Smooth muscle cell (in vitro differentiated cells): Measurements from ENCODE around the gene HDAC6. TPM values are rescaled to one million over a fixed set of nuclear protein-coding genes. Genes with fewer than 3 reads are reported as not detected.
A peak's percentile ranks its signal among the peaks of the same experiment; 100 is the strongest.

Experiments
- DNase-seq: peaks from one replicate; lab custom pipeline; 2025; ENCODE audit not compliant: unreplicated experiment; lab: John Stamatoyannopoulos, UW
- H2AFZ ChIP-seq: fragments of 200-600 bp; sonication (generic); 2 replicates; pipeline ENCODE4 v1.6.0; 2016; ENCODE audit warnings: antibody characterized with exemption, low read depth, mild to moderate bottlenecking
- H3F3A ChIP-seq: fragments of 200-600 bp; sonication (generic); 2 replicates; pipeline ENCODE4 v1.6.0; 2017; ENCODE audit warnings: antibody characterized with exemption, low read depth
- H3K27ac ChIP-seq: fragments of 200-600 bp; sonication (generic); 2 replicates; pipeline ENCODE4 v1.5.1; 2016; ENCODE audit warnings: low read depth, mild to moderate bottlenecking
- H3K27me3 ChIP-seq: fragments of 200-600 bp; sonication (generic); 2 replicates; pipeline ENCODE4 v1.6.1; 2016; ENCODE audit warnings: low read depth, mild to moderate bottlenecking
- H3K36me3 ChIP-seq: fragments of 200-600 bp; sonication (generic); 2 replicates; pipeline ENCODE4 v1.5.1; 2016; ENCODE audit warnings: low read depth
- H3K4me1 ChIP-seq: fragments of 200-600 bp; sonication (generic); 2 replicates; pipeline ENCODE4 v1.5.1; 2016; ENCODE audit warnings: low read depth
- H3K4me2 ChIP-seq: fragments of 200-600 bp; sonication (generic); 2 replicates; pipeline ENCODE4 v1.6.0; 2016; ENCODE audit warnings: mild to moderate bottlenecking
- H3K4me3 ChIP-seq: fragments of 200-600 bp; sonication (generic); 2 replicates; pipeline ENCODE4 v1.5.1; 2016; ENCODE audit warnings: mild to moderate bottlenecking
- H3K79me2 ChIP-seq: fragments of 200-600 bp; sonication (generic); 2 replicates; pipeline ENCODE4 v1.6.0; 2016; ENCODE audit warnings: low read depth, mild to moderate bottlenecking
- H3K9ac ChIP-seq: fragments of 200-600 bp; sonication (generic); 2 replicates; pipeline ENCODE4 v1.6.0; 2016; ENCODE audit warnings: low read depth
- H3K9me3 ChIP-seq: fragments of 200-600 bp; sonication (generic); replicated peaks from 2 replicates; pipeline ENCODE4 v1.5.1; 2016; ENCODE audit warnings: low read depth
- H4K20me1 ChIP-seq: fragments of 200-600 bp; sonication (generic); 2 replicates; pipeline ENCODE4 v1.6.0; 2016; ENCODE audit warnings: low read depth
- CTCF ChIP-seq: fragments of 200-600 bp; sonication (generic); IDR thresholded peaks from 2 replicates; pipeline ENCODE4 v1.5.1; 2017; ENCODE audit warnings: borderline replicate concordance, mild to moderate bottlenecking, antibody characterized with exemption; ENCODE audit not compliant: insufficient read depth, poor library complexity, severe bottlenecking
- WGBS: methylation state at CpG from one replicate; pipeline ENCODE4 v1.1.7; 2016; ENCODE audit warnings: low lambda C conversion rate; 5-methylcytosine and 5-hydroxymethylcytosine counted together
- polyA plus RNA-seq: library from polyadenylated mRNA; unstranded; fragments of >200 nt; fragmentation: Nextera tagmentation; extraction: Ambion mirVana; gene quantifications from 2 replicates; pipeline ENCODE4 v1.2.1, GENCODE V29; 2016
- total RNA-seq: library from RNA; depleted of rRNA; stranded (reverse); fragments of >200 nt; gene quantifications from 2 replicates; pipeline ENCODE4 v1.2.3, GENCODE V29; 2014

Gene HDAC6
- total and polyA plus RNA-seq, 2 experiments from 2014 or later = 46.0 to 71.3 TPM

- no peak overlapping the region for H3K27ac ChIP-seq
- no peaks in the 10 kb centered on the region for H3K9me3 ChIP-seq
- H3K9ac ChIP-seq = no peak overlapping the region
- H3K36me3 ChIP-seq = no peaks in the 10 kb centered on the region
- no peaks in the 10 kb centered on the region for H3K27me3 ChIP-seq
- H3K4me2 ChIP-seq = no peak overlapping the region
- 75% methylated on average over 8 of the region's 8 CpGs for WGBS
- H2AFZ ChIP-seq = no peak overlapping the region
- no peaks in the 10 kb centered on the region for H3K4me1 ChIP-seq
- no peaks in the 10 kb centered on the region for H4K20me1 ChIP-seq
- no peak for TF ChIP-seq CTCF
- no peak overlapping the region for H3K4me3 ChIP-seq
- H3K79me2 ChIP-seq = no peaks in the 10 kb centered on the region
- DNase-seq = no peak
- no peaks in the 10 kb centered on the region for H3F3A ChIP-seq
Measured at GRCh38 chrX:48754238-48754637, 47.6 kb upstream of the HDAC6 start.

- Histone ChIP-seq H2AFZ (no peak within 1 kb of the TSS), H3F3A (no peaks in the 10 kb centered on the region), H3K4me1 (no peaks in the 10 kb centered on the region), H3K4me2 (no peak within 1 kb of the TSS), H3K9ac (no peak within 1 kb of the TSS), H3K9me3 (no peaks in the 10 kb centered on the region), H3K27ac (no peak within 1 kb of the TSS), H3K27me3 (no peaks in the 10 kb centered on the region), H3K79me2 (no peaks in the 10 kb centered on the region), H3K4me3 (no peak within 1 kb of the TSS), H3K36me3 (no peaks in the 10 kb centered on the region), H4K20me1 (no peaks in the 10 kb centered on the region)
- TF ChIP-seq CTCF = peak; percentile 24
- 69% methylated on average over 12 of the region's 12 CpGs for WGBS
- no peak for DNase-seq
Measured at GRCh38 chrX:48761674-48762471, 40.0 kb upstream of the HDAC6 start, which contains the start of gene GLOD5. Gene GLOD5, plus strand, starts transcription at chrX:48761747. Its CDS starts 44 bp downstream, at chrX:48761791.

- H3K9ac ChIP-seq = no peak overlapping the region
- H2AFZ ChIP-seq = no peak overlapping the region
- no peak overlapping the region for H3K4me3 ChIP-seq
- 87% methylated on average over 6 of the region's 6 CpGs for WGBS
- H3K79me2 ChIP-seq = no peaks in the 10 kb centered on the region
- H3K27ac ChIP-seq = no peak overlapping the region
- no peaks in the 10 kb centered on the region for H3K4me1 ChIP-seq
- H3K36me3 ChIP-seq = no peaks in the 10 kb centered on the region
- no peaks in the 10 kb centered on the region for H3K27me3 ChIP-seq
- no peaks in the 10 kb centered on the region for H3F3A ChIP-seq
- DNase-seq = no peak
- H3K9me3 ChIP-seq = no peaks in the 10 kb centered on the region
- no peak overlapping the region for H3K4me2 ChIP-seq
- no peaks in the 10 kb centered on the region for H4K20me1 ChIP-seq
- TF ChIP-seq CTCF = no peak
Measured at GRCh38 chrX:48769230-48769629, 32.6 kb upstream of the HDAC6 start.

- Histone ChIP-seq H4K20me1 (no peaks in the 10 kb centered on the region), H3F3A (no peaks in the 10 kb centered on the region), H3K27me3 (no peaks in the 10 kb centered on the region), H3K4me1 (no peaks in the 10 kb centered on the region), H3K27ac (no peak overlapping the region), H3K4me2 (no peak overlapping the region), H3K4me3 (no peak overlapping the region), H3K9ac (no peak overlapping the region), H3K9me3 (no peaks in the 10 kb centered on the region), H3K79me2 (no peaks in the 10 kb centered on the region), H2AFZ (no peak overlapping the region), H3K36me3 (no peaks in the 10 kb centered on the region)
- TF ChIP-seq CTCF = no peak
- no peak for DNase-seq
- 82% methylated on average over 6 of the region's 6 CpGs for WGBS
Measured at GRCh38 chrX:48770296-48770695, 31.6 kb upstream of the HDAC6 start.
